Mucosa of stomach (tissue), 1 donor: ENCODE measurements around the gene LRRC3C.

ENCODE experiments used
- H3K27me3 ChIP-seq: one replicate; pipeline ENCODE4 v1.7.0; 2013; ENCODE audit warnings: mild to moderate bottlenecking, low read length; ENCODE audit not compliant: control insufficient read depth, insufficient read depth
- H3K36me3 ChIP-seq: one replicate; pipeline ENCODE4 v1.7.0; 2013; ENCODE audit warnings: low read length; ENCODE audit not compliant: control insufficient read depth, insufficient read depth
- H3K4me1 ChIP-seq: one replicate; pipeline ENCODE4 v1.7.0; 2013; ENCODE audit warnings: mild to moderate bottlenecking, low read length; ENCODE audit not compliant: control insufficient read depth, insufficient read depth
- H3K4me3 ChIP-seq: one replicate; pipeline ENCODE4 v1.7.0; 2013; ENCODE audit warnings: low read length
- H3K9ac ChIP-seq: one replicate; pipeline ENCODE4 v1.7.0; 2013; ENCODE audit warnings: mild to moderate bottlenecking, low read length, moderate library complexity
- H3K9me3 ChIP-seq: one replicate; pipeline ENCODE4 v1.7.0; 2013; ENCODE audit warnings: mild to moderate bottlenecking, low read length, moderate library complexity; ENCODE audit not compliant: control insufficient read depth
- donor health status: Pancreatic carcinoma.

LRRC3C gene

GRCh38 chr17:39915559-39915958 lies 12.0 kb upstream of the LRRC3C start:
- Histone ChIP-seq H3K9me3 (no peaks in the 10 kb centered on the region), H3K4me1 (peaks cover 12% of the 10 kb centered on the region), H3K4me3 (no peak overlapping the region), H3K9ac (no peak overlapping the region), H3K36me3 (no peaks in the 10 kb centered on the region), H3K27me3 (no peaks in the 10 kb centered on the region)

GRCh38 chr17:39916918-39917317 lies 10.6 kb upstream of the LRRC3C start:
- Histone ChIP-seq H3K36me3 (no peaks in the 10 kb centered on the region), H3K9ac (no peak overlapping the region), H3K9me3 (no peaks in the 10 kb centered on the region), H3K4me3 (no peak overlapping the region), H3K27me3 (no peaks in the 10 kb centered on the region), H3K4me1 (peaks cover 12% of the 10 kb centered on the region)

GRCh38 chr17:39919087-39919683 lies 8.3 kb upstream of the LRRC3C start:
- H3K9ac ChIP-seq, result no peak overlapping the region
- no peak overlapping the region for H3K4me3 ChIP-seq
- peaks cover 11% of the 10 kb centered on the region for H3K36me3 ChIP-seq
- H3K27me3 ChIP-seq, result no peaks in the 10 kb centered on the region
- no peaks in the 10 kb centered on the region for H3K9me3 ChIP-seq
- peaks cover 12% of the 10 kb centered on the region for H3K4me1 ChIP-seq

GRCh38 chr17:39920218-39921210 lies 7.0 kb upstream of the LRRC3C start:
- Histone ChIP-seq H3K4me3 (no peak overlapping the region), H3K36me3 (peaks cover 11% of the 10 kb centered on the region), H3K9me3 (no peaks in the 10 kb centered on the region), H3K4me1 (peaks cover 25% of the 10 kb centered on the region), H3K27me3 (no peaks in the 10 kb centered on the region), H3K9ac (no peak overlapping the region)

GRCh38 chr17:39921323-39921722 lies 6.2 kb upstream of the LRRC3C start:
- H3K9ac ChIP-seq, result no peak overlapping the region
- no peaks in the 10 kb centered on the region for H3K9me3 ChIP-seq
- H3K4me3 ChIP-seq, result no peak overlapping the region
- no peaks in the 10 kb centered on the region for H3K27me3 ChIP-seq
- peaks cover 11% of the 10 kb centered on the region for H3K36me3 ChIP-seq
- peaks cover 29% of the 10 kb centered on the region for H3K4me1 ChIP-seq

- H3K36me3 ChIP-seq, result peaks cover 11% of the 10 kb centered on the region
- H3K4me3 ChIP-seq, result no peak overlapping the region
- H3K27me3 ChIP-seq, result no peaks in the 10 kb centered on the region
- peaks cover 34% of the 10 kb centered on the region for H3K4me1 ChIP-seq
- no peak overlapping the region for H3K9ac ChIP-seq
- H3K9me3 ChIP-seq, result no peaks in the 10 kb centered on the region
Measured at GRCh38 chr17:39922006-39922405, 5.5 kb upstream of the LRRC3C start.

GRCh38 chr17:39923230-39923629 lies 4.3 kb upstream of the LRRC3C start:
- H3K9me3 ChIP-seq, result no peaks in the 10 kb centered on the region
- peaks cover 39% of the 10 kb centered on the region for H3K4me1 ChIP-seq
- no peaks in the 10 kb centered on the region for H3K27me3 ChIP-seq

GRCh38 chr17:39923836-39924690 lies 3.5 kb upstream of the LRRC3C start:
- Histone ChIP-seq H3K36me3 (peaks cover 11% of the 10 kb centered on the region), H3K9ac (peak overlapping the region; percentile 4), H3K27me3 (no peaks in the 10 kb centered on the region), H3K9me3 (no peaks in the 10 kb centered on the region), H3K4me3 (no peak overlapping the region), H3K4me1 (peaks cover 42% of the 10 kb centered on the region)

More at GRCh38 chr17:39923230-39923629, 4.3 kb upstream of the LRRC3C start:
- H3K9ac ChIP-seq, result no peak overlapping the region
- H3K36me3 ChIP-seq, result peaks cover 11% of the 10 kb centered on the region
- H3K4me3 ChIP-seq, result no peak overlapping the region

GRCh38 chr17:39924691-39925055 lies 2.9 kb upstream of the LRRC3C start:
- Histone ChIP-seq H3K9me3 (no peaks in the 10 kb centered on the region), H3K36me3 (peaks cover 11% of the 10 kb centered on the region), H3K27me3 (no peaks in the 10 kb centered on the region), H3K4me3 (no peak overlapping the region), H3K4me1 (peaks cover 38% of the 10 kb centered on the region), H3K9ac (peak overlapping the region; percentile 4)

GRCh38 chr17:39925282-39926134 lies 2.0 kb upstream of the LRRC3C start:
- H3K9ac ChIP-seq, result peak overlapping the region; percentile 78
- no peaks in the 10 kb centered on the region for H3K9me3 ChIP-seq
- H3K27me3 ChIP-seq, result no peaks in the 10 kb centered on the region
- H3K4me3 ChIP-seq, result peak overlapping the region; percentile 80
- peaks cover 11% of the 10 kb centered on the region for H3K36me3 ChIP-seq
- H3K4me1 ChIP-seq, result peaks cover 38% of the 10 kb centered on the region

- Histone ChIP-seq H3K9ac (peak overlapping the region; percentile 78), H3K4me3 (peak overlapping the region; percentile 80), H3K27me3 (no peaks in the 10 kb centered on the region), H3K36me3 (peaks cover 11% of the 10 kb centered on the region), H3K4me1 (peaks cover 38% of the 10 kb centered on the region), H3K9me3 (no peaks in the 10 kb centered on the region)
Measured at GRCh38 chr17:39926135-39926587, 1.4 kb upstream of the LRRC3C start.
